ENCODE measurements around the gene NR2C2AP.

DNA sequence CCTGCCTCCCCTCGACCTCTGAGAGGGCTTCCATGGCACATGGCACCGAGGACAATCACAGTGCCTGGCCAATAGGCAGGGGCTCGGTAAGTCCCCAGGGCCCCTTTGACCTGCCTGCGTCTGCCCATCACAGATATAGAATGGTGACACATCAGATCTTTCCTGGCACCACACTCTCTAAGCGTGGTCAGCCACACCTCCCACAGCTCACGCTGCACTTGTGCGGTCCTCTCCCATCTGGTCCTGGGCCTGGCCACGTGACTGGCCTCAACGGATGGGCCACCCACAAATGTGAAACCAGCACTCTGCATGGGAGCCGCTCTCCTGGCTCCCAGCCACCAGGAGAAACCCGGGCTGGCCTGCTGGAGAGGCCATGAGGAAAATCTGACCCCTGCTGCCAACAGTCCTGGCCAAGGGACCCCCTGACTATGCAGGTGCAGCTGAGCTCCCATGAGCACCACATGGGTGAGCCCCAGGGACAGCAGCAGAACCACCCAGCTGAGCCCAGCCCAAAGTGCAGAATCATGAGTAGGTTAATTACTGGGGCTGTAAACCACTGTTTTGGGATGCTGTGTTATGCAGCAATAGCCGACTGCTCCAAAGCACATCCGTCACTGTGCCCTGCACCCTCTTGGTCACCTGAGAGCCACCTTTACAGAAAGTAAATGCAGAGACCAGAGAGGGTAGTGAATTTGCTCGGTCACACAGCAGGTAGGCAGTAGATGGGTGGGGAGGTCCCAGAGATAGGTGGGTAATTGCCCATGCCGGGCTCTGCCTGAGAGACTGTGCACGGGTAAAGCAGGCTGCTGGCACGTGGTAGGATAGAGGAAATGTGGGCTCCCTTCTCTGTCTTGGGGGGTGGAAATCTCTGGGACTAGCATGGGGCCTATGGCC, 23.4 kb downstream of the NR2C2AP start:
- TF ChIP-seq, protein P1, sequence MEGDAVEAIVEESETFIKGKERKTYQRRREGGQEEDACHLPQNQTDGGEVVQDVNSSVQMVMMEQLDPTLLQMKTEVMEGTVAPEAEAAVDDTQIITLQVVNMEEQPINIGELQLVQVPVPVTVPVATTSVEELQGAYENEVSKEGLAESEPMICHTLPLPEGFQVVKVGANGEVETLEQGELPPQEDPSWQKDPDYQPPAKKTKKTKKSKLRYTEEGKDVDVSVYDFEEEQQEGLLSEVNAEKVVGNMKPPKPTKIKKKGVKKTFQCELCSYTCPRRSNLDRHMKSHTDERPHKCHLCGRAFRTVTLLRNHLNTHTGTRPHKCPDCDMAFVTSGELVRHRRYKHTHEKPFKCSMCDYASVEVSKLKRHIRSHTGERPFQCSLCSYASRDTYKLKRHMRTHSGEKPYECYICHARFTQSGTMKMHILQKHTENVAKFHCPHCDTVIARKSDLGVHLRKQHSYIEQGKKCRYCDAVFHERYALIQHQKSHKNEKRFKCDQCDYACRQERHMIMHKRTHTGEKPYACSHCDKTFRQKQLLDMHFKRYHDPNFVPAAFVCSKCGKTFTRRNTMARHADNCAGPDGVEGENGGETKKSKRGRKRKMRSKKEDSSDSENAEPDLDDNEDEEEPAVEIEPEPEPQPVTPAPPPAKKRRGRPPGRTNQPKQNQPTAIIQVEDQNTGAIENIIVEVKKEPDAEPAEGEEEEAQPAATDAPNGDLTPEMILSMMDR (IDR thresholded peaks at IDR 0.05): no peak
- TF ChIP-seq POLR2A (IDR thresholded peaks at IDR 0.05) (no peak), POLR2AphosphoS5 (IDR thresholded peaks at IDR 0.05) (no peak)

Data from breast epithelium (tissue), 3 donors.